Thyroid gland (tissue), 4 donors: Measurements from ENCODE around the gene ST3GAL3. TPM values are rescaled to one million over a fixed set of nuclear protein-coding genes. Genes with fewer than 3 reads are reported as not detected.

ENCODE experiments used
- DNase-seq, 2 donors: peaks; one replicate each; pipeline ENCODE4 v3.0.0-alpha.2; 2019
- H3K27ac ChIP-seq, 3 donors: fragments of 200-600 bp; sonication (generic); 1 replicate in 2 of 3; 2 replicates in 1 of 3; pipeline ENCODE4 v1.5.1; 2016 to 2019; ENCODE audit warnings: mild to moderate bottlenecking in 1 of 3, moderate library complexity in 1 of 3
- H3K27me3 ChIP-seq: fragments of 200-600 bp; sonication (generic); one replicate; pipeline ENCODE4 v1.5.1; 2019
- H3K36me3 ChIP-seq, 2 donors: fragments of 200-600 bp; sonication (generic); one replicate each; pipeline ENCODE4 v1.5.1; 2016 to 2019
- H3K4me1 ChIP-seq, 2 donors: fragments of 200-600 bp; sonication (generic); one replicate each; pipeline ENCODE4 v1.5.1; 2017 to 2019
- H3K4me3 ChIP-seq, 3 donors: fragments of 200-600 bp; sonication (generic); replicated peaks in 1 of 3; 1 replicate in 2 of 3; 2 replicates in 1 of 3; pipeline ENCODE4 v1.5.1; 2016; ENCODE audit warnings: mild to moderate bottlenecking in 1 of 3
- H3K9me3 ChIP-seq: fragments of 200-600 bp; sonication (generic); one replicate; pipeline ENCODE4 v1.5.1; 2017
- CTCF ChIP-seq, 6 experiments: fragments of 200-600 bp in 3 of 6; fragments of 450-650 bp in 3 of 6; sonication (generic) in 3 of 6; IDR thresholded peaks; one replicate each; pipeline ENCODE4 v1.5.1; 2016 to 2019; ENCODE audit warnings: antibody characterized with exemption in 6 of 6, mild to moderate bottlenecking in 2 of 6, inconsistent platforms in 1 of 6, moderate library complexity in 1 of 6
- POLR2A ChIP-seq, 2 donors: fragments of 450-650 bp; IDR thresholded peaks; one replicate each; pipeline ENCODE4 v1.6.1; 2017; ENCODE audit warnings: antibody characterized with exemption in 2 of 2, mild to moderate bottlenecking in 2 of 2, moderate library complexity in 1 of 2
- WGBS, 2 donors: methylation state at CpG; one replicate each; pipeline ENCODE4 v1.1.5; 2017; 5-methylcytosine and 5-hydroxymethylcytosine counted together
- intact Hi-C: fragments of 100-400 bp; cut with DNase I; formaldehyde crosslinking; loops from one replicate; pipeline ENCODE4 v1.15.1; 2023
- total RNA-seq, 4 donors: library from RNA; depleted of rRNA; stranded (reverse); fragments of >200 nt; gene quantifications; one replicate each; pipeline ENCODE4 v1.2.3, GENCODE V29; 2016

ST3GAL3 gene
- total RNA-seq, 4 donors from 2014 or later: 12.1 to 17.7 (median 14.3) TPM

- Histone ChIP-seq H3K27me3 (no peaks in the 10 kb centered on the region), H3K4me1 (no peaks in the 10 kb centered on the region), H3K36me3 (no peaks in the 10 kb centered on the region), H3K9me3 (no peaks in the 10 kb centered on the region), H3K4me3 (no peak overlapping the region), H3K27ac (no peak overlapping the region)
- TF ChIP-seq POLR2A (IDR thresholded peaks at IDR 0.05) (no peak), CTCF (IDR thresholded peaks at IDR 0.05) (no peak)
- intact Hi-C loops: no loop called here
- DNase-seq: no peak
- 68 to 78% methylated on average over 4 of the region's 4 CpGs for WGBS, 2 donors
Observed at GRCh38 chr1:43803646-43804045, 96.3 kb downstream of the ST3GAL3 start.

GRCh38 chr1:43804569-43804968 is 97.2 kb downstream of the ST3GAL3 start:
- TF ChIP-seq CTCF (IDR thresholded peaks at IDR 0.05) (no peak), POLR2A (IDR thresholded peaks at IDR 0.05) (no peak)
- WGBS, 2 donors: 88 to 89% methylated on average over 4 of the region's 4 CpGs
- Histone ChIP-seq H3K27me3 (no peaks in the 10 kb centered on the region), H3K36me3 (no peaks in the 10 kb centered on the region), H3K4me3 (no peak overlapping the region), H3K9me3 (no peaks in the 10 kb centered on the region), H3K27ac (no peak overlapping the region), H3K4me1 (no peaks in the 10 kb centered on the region)
- intact Hi-C loops: no loop called here
- no peak for DNase-seq

GRCh38 chr1:43805340-43805739 is 98.0 kb downstream of the ST3GAL3 start:
- TF ChIP-seq CTCF (IDR thresholded peaks at IDR 0.05) (no peak), POLR2A (IDR thresholded peaks at IDR 0.05) (no peak)
- intact Hi-C loops: no loop called here
- H3K9me3 ChIP-seq: no peaks in the 10 kb centered on the region
- DNase-seq: no peak
- H3K4me1 ChIP-seq: no peaks in the 10 kb centered on the region
- no peaks in the 10 kb centered on the region for H3K36me3 ChIP-seq
- 90% methylated on average over 5 of the region's 5 CpGs for WGBS, 2 donors
- no peak overlapping the region for H3K27ac ChIP-seq
- no peaks in the 10 kb centered on the region for H3K27me3 ChIP-seq
- H3K4me3 ChIP-seq: no peak overlapping the region

- Histone ChIP-seq H3K4me3 (no peak overlapping the region), H3K36me3 (no peaks in the 10 kb centered on the region), H3K27me3 (no peaks in the 10 kb centered on the region), H3K27ac (no peak overlapping the region), H3K9me3 (no peaks in the 10 kb centered on the region), H3K4me1 (no peaks in the 10 kb centered on the region)
- DNase-seq: no peak
- intact Hi-C loops: no loop called here
- no peak for TF ChIP-seq CTCF (IDR thresholded peaks at IDR 0.05)
- TF ChIP-seq POLR2A (IDR thresholded peaks at IDR 0.05): no peak
- 93 to 99% methylated on average over 2 of the region's 2 CpGs for WGBS, 2 donors
Observed at GRCh38 chr1:43806183-43806582, 98.8 kb downstream of the ST3GAL3 start.

GRCh38 chr1:43809097-43809673 is 101.8 kb downstream of the ST3GAL3 start:
- Histone ChIP-seq H3K27me3 (no peaks in the 10 kb centered on the region), H3K9me3 (no peaks in the 10 kb centered on the region), H3K4me1 (no peaks in the 10 kb centered on the region), H3K27ac (no peak overlapping the region), H3K36me3 (no peaks in the 10 kb centered on the region), H3K4me3 (no peak overlapping the region)
- no peak for TF ChIP-seq POLR2A (IDR thresholded peaks at IDR 0.05)
- TF ChIP-seq CTCF (IDR thresholded peaks at IDR 0.05): no peak
- intact Hi-C loops: no loop called here
- 94 to 99% methylated on average over 2 of the region's 2 CpGs for WGBS, 2 donors
- DNase-seq: no peak
